Cardiac septum (tissue), 1 donor: ENCODE measurements around the gene ITGB5. TPM values are rescaled to one million over a fixed set of nuclear protein-coding genes. Genes with fewer than 3 reads are reported as not detected.
"Not testable (repeated sequence)": the region's sequence is repeated elsewhere in the genome, so short reads cannot be mapped to it uniquely, and the experiment has no call there.

Source experiments
- DNase-seq: peaks from one replicate; pipeline ENCODE4 v3.0.0-alpha.2; 2020; ENCODE audit warnings: low spot score
- intact Hi-C: fragments of 100-400 bp; cut with DNase I; formaldehyde crosslinking; loops from one replicate; pipeline ENCODE4 v1.14.0; 2022
- total RNA-seq: library from RNA; stranded (reverse); fragmentation: NEBNext Ultra II Directional; extraction: Animal tissue kit (Norgen Biotek cat#: 25700); gene quantifications from one replicate; pipeline ENCODE4 v1.2.1, GENCODE V29; 2021
- donor health status: DM: no; HTN: no; CAD: no.

ITGB5 gene
- total RNA-seq, 1 donor from 2014 or later, result 180 TPM

GRCh38 chr3:124768812-124769211 is 118.4 kb downstream of the ITGB5 start:
- intact Hi-C loops, result loop anchor here (5.0 to 10.0 kb wide), 2 partner anchors 223 to 396 kb away; no protein-coding TSS in a partner anchor
- no peak for DNase-seq

DNA sequence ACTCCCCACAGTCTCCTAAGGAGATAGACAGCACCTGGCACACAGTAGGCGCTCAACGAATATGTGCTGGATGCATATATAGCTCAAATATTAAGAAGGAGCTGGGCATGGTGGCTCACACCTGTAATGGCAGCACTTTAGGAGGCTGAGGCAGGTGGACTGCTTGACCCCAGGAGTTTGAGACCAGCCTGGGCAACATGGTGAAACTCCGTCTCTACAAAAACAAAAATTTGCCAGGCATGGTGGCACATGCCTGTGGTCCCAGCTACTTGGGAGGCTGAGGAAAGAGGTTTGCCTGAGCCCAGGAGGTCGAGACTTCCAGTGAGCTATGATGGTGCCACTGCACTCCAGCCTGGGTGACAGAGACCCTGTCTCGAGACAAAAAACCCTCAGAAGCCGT is 119.5 kb downstream of the ITGB5 start:
- no peak for DNase-seq
- intact Hi-C loops, result loop anchor here (5.0 to 10.0 kb wide), 2 partner anchors 225 to 397 kb away; no protein-coding TSS in a partner anchor

- peak; percentile 41 for DNase-seq
- intact Hi-C loops, result loop anchor here (5.0 to 10.0 kb wide), 2 partner anchors 225 to 398 kb away; no protein-coding TSS in a partner anchor
Observed at GRCh38 chr3:124767264-124767663, 119.9 kb downstream of the ITGB5 start.

DNA sequence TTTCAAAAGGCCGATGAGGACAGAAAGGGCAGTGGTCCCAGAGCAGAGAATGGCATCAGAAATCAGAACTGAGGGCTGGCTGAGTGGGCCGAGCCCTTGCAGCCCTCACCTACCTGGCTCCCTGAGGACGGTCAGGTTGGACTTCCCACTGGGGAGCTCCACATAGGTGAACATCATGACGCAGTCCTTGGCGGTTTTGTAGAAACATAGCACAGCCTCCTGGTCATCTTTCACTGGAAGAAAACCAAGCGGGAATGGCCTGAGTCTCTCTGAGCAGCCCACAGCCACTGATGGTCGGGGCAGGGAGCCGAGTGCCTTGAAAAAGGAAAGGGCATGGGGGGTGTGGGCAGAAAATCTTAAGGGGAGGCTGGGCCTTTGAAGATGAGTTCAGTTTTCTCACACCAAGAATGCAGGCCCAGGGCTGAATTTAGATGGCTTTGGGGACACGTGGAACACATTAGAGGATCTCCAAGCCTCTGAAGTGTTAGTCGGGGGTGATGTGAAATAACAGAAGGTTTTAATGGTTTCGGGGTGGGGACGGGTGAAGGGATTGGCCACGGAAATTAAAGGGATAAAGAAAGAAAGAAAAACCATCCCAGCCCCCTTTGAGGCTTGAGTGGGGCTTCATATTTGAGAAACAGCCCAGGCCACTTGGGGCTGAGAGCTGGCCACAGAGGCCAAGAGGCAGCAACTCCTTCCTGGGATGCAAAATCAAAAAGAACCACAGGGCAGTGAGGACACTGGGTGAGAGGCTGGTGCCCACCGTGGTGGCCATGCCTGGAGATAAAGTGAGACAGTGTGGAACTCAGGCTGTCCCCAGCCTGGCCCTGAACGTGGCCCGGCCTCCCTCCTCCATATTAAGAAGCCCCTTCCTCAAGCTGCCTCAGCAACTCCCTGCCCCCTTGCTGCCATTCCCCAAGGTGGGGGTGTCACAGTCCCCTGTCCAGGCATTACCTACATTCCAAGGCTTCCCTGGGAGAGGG is 120.8 kb downstream of the ITGB5 start:
- DNase-seq, result peak; percentile 71

DNA sequence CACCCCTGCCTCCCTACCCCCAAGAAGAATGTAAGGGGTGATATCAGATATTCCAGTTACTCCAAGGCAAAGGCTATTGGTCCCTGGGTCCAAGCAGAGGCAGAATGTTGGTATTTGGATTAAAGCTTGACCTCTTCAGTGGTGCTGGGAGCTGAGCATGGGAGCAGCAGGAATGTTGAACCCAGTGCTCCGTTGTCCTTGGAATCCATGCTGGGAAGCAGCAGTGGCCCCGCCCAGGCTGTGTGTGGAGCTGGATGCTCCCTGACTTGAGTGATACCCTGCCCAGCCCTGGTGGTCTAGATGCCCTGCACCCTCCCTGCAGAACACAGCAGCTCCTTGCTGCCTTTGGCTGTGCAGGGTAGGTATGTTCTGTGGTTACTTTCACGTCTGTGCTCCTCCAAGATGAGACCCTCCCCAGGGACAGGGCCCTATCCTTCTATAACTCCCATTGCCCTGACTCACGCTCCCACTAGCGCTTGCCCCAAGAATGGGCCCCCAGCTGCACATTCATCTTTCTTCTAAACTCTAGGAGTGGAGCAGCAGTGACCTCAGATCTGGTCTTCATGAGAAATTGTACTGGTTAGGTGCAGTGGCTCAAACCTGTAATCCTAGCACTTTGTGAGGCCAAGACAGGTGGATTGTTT is 121.8 kb downstream of the ITGB5 start:
- DNase-seq, result peak; percentile 61
- intact Hi-C loops, result loop anchor here (5.0 to 10.0 kb wide), 2 partner anchors 227 to 399 kb away; no protein-coding TSS in a partner anchor

More for the DNA sequence above, 120.8 kb downstream of the ITGB5 start:
- intact Hi-C loops, result loop anchor here (5.0 to 10.0 kb wide), 2 partner anchors 226 to 398 kb away; no protein-coding TSS in a partner anchor

GRCh38 chr3:124764746-124765145 is 122.4 kb downstream of the ITGB5 start:
- peak; percentile 57 for DNase-seq
- intact Hi-C loops, result loop anchor here (5.0 to 10.0 kb wide), 2 partner anchors 228 to 400 kb away; no protein-coding TSS in a partner anchor

DNA sequence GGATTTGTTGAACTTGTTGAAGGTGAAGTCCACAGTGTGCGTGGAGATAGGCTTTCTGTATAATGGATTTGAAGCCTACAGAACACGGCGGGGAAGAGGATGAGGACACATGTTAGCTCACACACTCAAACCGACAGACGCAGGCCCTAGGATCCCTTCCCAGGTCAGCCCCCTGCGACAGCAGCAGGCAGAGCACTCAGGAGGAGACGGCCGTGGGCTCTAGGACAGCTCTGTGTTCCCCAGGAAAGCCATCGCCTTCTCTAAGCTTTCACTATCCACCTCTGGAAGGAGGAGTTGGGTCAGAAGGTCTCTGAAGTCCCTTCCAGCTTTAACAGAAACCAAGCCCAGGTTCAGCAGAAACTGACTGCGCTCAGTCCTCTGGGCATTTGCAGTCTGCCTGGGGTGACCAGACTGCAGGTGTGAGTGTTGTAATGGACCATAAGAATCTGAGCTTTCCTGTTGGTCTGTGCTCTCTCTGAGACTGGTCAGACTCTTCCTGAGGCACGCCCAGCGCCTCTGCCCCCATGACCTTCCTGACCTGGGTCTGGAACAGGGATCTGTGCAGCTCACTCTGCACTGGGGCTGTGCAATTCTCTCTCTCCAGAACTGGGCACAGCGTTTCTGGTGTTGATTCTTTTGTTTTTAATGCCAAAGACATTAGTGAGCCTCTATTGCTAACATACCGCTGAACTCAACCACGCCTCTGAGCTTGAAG is 123.4 kb downstream of the ITGB5 start:
- intact Hi-C loops, result loop anchor here (10.0 kb wide), 1 partner anchor 401 kb away; no protein-coding TSS in a partner anchor

DNA sequence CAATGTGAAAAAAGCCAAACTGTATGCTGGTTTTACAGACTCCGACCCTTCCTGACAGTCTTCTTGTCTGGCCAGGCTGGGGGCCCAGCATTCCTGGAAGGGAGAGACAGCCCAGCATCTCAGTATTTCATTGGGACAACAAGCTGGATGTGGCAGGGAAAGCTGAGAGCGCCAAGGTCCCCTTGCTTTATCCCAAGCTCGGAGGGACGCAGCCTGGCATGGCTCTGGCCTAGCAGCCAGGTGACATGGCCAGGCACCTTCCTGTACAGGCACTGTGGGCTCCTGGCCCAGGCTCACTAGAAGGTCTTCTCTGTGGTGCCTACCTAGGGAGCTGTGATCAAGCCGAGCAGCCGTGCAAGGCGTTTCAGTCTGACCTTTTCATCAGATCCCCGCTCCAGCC is 124.0 kb downstream of the ITGB5 start:
- DNase-seq, result peak; percentile 60
- intact Hi-C loops, result loop anchor here (10.0 kb wide), 1 partner anchor 402 kb away; no protein-coding TSS in a partner anchor

More for the DNA sequence above, 123.4 kb downstream of the ITGB5 start:
- peak; percentile 29 for DNase-seq

DNA sequence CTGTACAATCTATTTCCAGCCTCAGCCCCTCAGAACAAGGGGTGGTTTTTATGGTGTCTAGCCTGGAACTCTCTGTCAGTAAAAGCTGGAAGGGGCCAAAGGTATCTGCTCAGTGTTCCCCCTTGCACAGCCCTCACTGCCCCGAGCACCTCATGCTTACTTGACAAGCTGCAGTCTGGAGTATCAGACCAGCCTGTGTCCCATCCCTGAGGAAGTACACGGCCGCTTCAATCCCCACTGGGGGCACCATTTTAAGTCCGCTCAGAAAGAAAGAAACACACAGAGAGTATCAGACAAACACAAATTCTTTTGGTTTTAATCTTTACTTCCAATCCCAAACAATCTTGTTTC is 124.5 kb downstream of the ITGB5 start:
- intact Hi-C loops, result loop anchor here (10.0 kb wide), 1 partner anchor 402 kb away; no protein-coding TSS in a partner anchor
- DNase-seq, result peak; percentile 26

DNA sequence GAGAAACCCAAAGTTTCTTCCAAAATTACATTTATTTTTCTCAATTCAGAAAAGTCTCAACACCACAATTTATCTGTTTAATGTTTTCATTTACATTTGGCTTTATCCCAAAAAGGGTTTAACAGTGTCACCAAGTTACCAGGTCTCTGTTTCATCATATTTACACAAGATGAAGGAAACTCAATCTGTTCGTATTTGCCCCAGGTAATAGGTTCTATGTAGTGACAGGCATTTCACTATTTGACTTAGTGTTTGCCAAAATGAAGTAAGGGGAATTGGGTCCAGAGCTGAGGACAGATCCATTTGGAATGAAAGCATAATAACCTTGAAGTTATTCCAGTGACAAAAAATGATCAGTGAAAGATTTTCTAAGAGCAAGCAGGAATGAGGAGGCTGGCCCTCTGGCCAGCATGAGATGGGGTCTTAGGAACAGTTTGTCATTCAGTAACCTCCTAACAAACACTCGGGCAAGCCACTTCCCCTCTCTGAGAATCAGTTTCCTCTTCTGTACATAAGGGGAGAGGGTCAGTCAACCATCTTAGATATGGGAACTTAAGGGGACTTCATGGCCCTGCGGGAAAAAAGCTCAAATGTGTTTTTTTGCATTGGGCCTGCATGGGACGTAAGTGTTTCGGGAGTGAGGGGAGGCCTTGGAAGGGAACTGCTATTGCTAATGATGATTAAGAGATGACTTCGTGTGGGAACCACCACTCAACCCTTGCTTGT is 125.1 kb downstream of the ITGB5 start:
- intact Hi-C loops, result loop anchor here (1.0 to 10.0 kb wide), 2 partner anchors 139 to 403 kb away; no protein-coding TSS in a partner anchor
- DNase-seq, result peak; percentile 9

DNA sequence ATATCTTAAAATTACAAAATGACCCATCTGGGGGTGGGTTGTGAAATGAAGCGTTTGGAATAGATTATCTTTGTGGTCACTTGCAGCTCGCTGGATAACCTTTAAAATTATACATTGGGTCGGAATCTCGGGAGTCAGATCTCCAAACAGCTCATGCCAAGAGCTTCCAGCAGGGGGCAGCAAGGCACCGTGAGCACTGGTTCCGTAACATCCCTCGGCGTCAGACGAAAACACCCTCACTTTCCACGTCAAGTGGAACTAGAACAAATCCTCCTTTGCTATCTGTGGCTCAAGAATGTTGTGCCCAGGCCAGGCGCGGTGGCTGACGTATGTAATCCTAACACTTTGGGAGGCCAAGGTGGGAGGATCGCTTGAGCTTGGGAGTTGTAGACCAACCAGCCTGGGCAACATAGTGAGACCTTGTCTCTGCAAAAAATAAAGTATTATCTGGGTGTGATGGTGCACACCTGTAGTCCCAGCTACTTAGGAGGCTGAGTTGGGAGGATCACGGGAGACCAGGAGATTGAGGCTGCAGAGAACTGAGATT is 125.8 kb downstream of the ITGB5 start:
- intact Hi-C loops, result loop anchor here (1.0 to 10.0 kb wide), 2 partner anchors 140 to 403 kb away; no protein-coding TSS in a partner anchor
- peak; percentile 88 for DNase-seq

DNA sequence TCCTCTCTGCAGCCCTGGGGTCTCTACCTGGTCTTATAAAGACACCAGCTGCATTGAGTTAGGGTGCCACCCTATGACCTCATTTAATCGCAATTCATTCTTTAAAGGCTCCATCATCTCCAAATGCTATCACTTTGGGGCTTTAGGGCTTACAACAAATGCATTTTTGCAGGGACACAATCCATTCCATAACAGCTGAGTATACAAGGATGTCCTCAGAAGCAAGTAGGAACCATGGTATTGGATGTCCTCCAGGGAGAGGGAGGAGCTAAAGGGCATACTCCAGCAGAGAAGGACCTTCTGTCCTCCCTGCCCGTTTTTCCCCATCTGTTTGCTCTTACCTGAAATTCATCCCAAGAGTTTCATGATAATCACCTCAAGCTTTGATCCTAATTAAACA is 126.6 kb downstream of the ITGB5 start:
- intact Hi-C loops, result loop anchor here (10.0 kb wide), 1 partner anchor 404 kb away; no protein-coding TSS in a partner anchor
- no peak for DNase-seq

DNA sequence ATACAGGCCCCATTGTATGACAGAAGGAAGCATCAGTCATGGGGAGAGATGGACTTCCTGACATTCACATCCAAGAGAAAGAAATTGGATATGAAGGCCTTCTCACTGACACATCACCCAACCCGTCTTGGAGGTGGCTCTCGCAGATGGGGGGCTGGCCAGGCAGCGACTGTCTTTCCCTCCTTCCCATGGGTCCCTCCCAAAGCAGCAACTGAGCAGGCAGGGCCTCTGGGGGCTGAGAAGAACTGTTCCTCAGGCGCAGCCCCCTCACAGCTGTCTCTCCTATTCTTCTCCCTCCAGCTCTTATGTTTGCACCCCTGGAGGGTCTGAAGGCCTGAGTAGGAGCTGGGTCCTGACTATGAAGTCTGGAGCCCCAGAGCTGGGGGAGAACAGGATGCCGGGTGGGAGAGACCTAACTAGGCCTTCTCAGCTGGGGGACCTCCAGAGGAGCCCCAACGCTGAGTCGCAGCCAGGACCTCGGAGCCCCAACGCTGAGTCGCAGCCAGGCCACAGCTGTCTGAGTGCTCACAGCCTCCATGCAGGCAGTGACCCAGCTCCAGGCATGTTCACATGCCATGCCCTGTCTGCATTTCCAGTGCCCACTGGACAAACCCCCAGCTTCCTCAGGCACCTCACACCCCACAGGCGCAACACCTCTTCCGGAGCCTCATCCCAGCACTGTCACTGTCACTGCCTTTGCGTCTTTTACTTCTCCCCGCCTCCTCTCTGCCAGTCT is 127.3 kb downstream of the ITGB5 start:
- DNase-seq, result no peak

GRCh38 chr3:124758851-124759635 is 128.1 kb downstream of the ITGB5 start:
- intact Hi-C loops, result no loop called here
- DNase-seq, result no peak

More for the DNA sequence above, 127.3 kb downstream of the ITGB5 start:
- intact Hi-C loops, result loop anchor here (10.0 kb wide), 1 partner anchor 405 kb away; no protein-coding TSS in a partner anchor

DNA sequence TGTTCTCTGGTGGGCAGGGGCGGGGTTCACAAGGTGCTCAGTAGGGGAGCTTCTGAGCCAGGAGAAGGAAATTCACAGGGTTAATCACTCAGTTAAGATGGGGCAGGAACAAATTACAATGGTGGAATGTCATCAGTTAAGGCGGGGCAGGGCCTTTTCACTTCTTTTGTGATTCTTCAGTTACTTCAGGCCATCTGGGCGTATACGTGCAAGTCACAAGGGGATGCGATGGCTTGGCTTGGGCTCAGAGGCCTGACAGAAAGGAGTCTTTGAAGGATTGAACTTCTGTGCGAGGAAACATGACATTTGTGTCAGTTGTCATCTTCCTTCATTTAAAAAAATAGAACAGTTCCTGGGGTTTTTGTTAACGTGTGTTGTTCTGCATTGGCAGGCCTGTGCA is 129.2 kb downstream of the ITGB5 start:
- DNase-seq, intact Hi-C loops: not testable (repeated sequence)

DNA sequence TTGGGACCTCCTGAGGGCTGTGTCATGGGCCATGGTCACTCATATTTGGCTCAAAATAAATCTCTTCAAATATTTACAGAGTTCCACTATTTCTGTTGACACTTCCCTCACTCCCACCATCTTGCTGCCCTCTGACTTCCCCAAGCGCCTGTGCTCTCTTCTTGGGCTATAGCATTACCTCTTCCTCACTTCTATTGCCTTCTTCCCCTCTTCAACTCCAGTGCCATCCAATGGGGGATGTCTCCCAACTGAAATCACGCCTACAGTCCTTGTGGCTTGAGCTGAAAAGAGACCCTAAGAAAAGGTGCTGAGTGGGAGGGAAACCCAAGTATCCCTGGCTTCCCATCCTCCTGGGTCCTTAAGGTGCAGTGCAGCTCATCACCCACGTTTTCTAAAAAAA is 135.1 kb downstream of the ITGB5 start:
- no peak for DNase-seq
- intact Hi-C loops, result no loop called here

DNA sequence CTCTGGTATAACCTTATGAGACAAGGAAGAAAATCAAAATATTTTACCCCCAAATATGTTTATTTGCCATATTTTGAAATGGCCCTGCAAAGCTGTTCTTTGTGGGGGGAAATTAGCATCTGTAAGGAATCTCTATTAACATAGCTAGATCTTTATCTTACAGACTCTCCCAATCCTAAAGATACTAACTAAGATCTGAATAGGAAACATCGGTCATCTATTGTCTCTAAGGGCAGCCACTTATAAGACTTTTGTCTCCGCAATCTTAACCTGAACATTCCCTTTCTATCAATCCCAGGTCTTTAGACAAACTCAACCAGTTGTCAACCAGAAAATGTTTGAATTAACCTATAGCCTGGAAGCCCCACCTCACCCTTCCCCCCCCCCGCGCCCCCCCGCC is 135.7 kb downstream of the ITGB5 start:
- DNase-seq, result no peak
- intact Hi-C loops, result no loop called here
